ENCODE measurements around the gene MYO3B.

GRCh38 chr2:170568511-170568910 lies 390.6 kb downstream of the MYO3B start:
- TF ChIP-seq, protein P1, sequence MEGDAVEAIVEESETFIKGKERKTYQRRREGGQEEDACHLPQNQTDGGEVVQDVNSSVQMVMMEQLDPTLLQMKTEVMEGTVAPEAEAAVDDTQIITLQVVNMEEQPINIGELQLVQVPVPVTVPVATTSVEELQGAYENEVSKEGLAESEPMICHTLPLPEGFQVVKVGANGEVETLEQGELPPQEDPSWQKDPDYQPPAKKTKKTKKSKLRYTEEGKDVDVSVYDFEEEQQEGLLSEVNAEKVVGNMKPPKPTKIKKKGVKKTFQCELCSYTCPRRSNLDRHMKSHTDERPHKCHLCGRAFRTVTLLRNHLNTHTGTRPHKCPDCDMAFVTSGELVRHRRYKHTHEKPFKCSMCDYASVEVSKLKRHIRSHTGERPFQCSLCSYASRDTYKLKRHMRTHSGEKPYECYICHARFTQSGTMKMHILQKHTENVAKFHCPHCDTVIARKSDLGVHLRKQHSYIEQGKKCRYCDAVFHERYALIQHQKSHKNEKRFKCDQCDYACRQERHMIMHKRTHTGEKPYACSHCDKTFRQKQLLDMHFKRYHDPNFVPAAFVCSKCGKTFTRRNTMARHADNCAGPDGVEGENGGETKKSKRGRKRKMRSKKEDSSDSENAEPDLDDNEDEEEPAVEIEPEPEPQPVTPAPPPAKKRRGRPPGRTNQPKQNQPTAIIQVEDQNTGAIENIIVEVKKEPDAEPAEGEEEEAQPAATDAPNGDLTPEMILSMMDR (IDR thresholded peaks at IDR 0.05), result no peak
- TF ChIP-seq EZH2 (IDR thresholded peaks at IDR 0.05; ENCODE audit: borderline replicate concordance, insufficient read depth, low read depth, low read length, poor library complexity, severe bottlenecking), result no peak

Data from B cell (primary cell).